ENCODE data around the gene GPR119.
"Not testable (repeated sequence)": the region's sequence is repeated elsewhere in the genome, so short reads cannot be mapped to it uniquely, and the experiment has no call there.

GPR119 gene

GRCh38 chrX:130395341-130395740 is 9.9 kb upstream of the GPR119 start:
- DNase-seq (ENCODE audit: insufficient read length): no peak
- no peak for FAIRE-seq
- TF ChIP-seq POLR2AphosphoS5 (IDR thresholded peaks at IDR 0.05; ENCODE audit: low read depth, low read length): no peak
- TF ChIP-seq TAF1 (IDR thresholded peaks at IDR 0.05; ENCODE audit: borderline replicate concordance, low read depth, low read length): no peak
- TF ChIP-seq POLR2A (IDR thresholded peaks at IDR 0.05; ENCODE audit: low read depth, low read length): no peak

GRCh38 chrX:130393451-130394074 is 8.1 kb upstream of the GPR119 start:
- no peak for FAIRE-seq
- TF ChIP-seq POLR2A (IDR thresholded peaks at IDR 0.05; ENCODE audit: low read depth, low read length) (no peak), TAF1 (IDR thresholded peaks at IDR 0.05; ENCODE audit: borderline replicate concordance, low read depth, low read length) (no peak), POLR2AphosphoS5 (IDR thresholded peaks at IDR 0.05; ENCODE audit: low read depth, low read length) (no peak)
- DNase-seq (ENCODE audit: insufficient read length): no peak

- DNase-seq (ENCODE audit: insufficient read length) (no peak), FAIRE-seq (no peak)
- no peak for TF ChIP-seq POLR2AphosphoS5 (IDR thresholded peaks at IDR 0.05; ENCODE audit: low read depth, low read length)
- no peak for TF ChIP-seq POLR2A (IDR thresholded peaks at IDR 0.05; ENCODE audit: low read depth, low read length)
- TF ChIP-seq TAF1 (IDR thresholded peaks at IDR 0.05; ENCODE audit: borderline replicate concordance, low read depth, low read length): no peak
Observed at GRCh38 chrX:130386408-130386808, 934 bp upstream of the GPR119 start.

- DNase-seq (ENCODE audit: insufficient read length) (no peak), FAIRE-seq (no peak)
- TF ChIP-seq POLR2AphosphoS5 (IDR thresholded peaks at IDR 0.05; ENCODE audit: low read depth, low read length): no peak
- TF ChIP-seq TAF1 (IDR thresholded peaks at IDR 0.05; ENCODE audit: borderline replicate concordance, low read depth, low read length): no peak
- TF ChIP-seq POLR2A (IDR thresholded peaks at IDR 0.05; ENCODE audit: low read depth, low read length): no peak
Observed at GRCh38 chrX:130378024-130378669, 7.3 kb downstream of the GPR119 start.

GRCh38 chrX:130376077-130376476 is 9.4 kb downstream of the GPR119 start:
- FAIRE-seq: no peak
- TF ChIP-seq POLR2A (IDR thresholded peaks at IDR 0.05; ENCODE audit: low read depth, low read length): no peak
- TF ChIP-seq POLR2AphosphoS5 (IDR thresholded peaks at IDR 0.05; ENCODE audit: low read depth, low read length): no peak
- TF ChIP-seq TAF1 (IDR thresholded peaks at IDR 0.05; ENCODE audit: borderline replicate concordance, low read depth, low read length): no peak
- no peak for DNase-seq (ENCODE audit: insufficient read length)

- FAIRE-seq; DNase-seq (ENCODE audit: insufficient read length): not testable (repeated sequence)
Observed at GRCh38 chrX:130352050-130352449, 33.4 kb downstream of the GPR119 start.

GRCh38 chrX:130351567-130351966 is 33.9 kb downstream of the GPR119 start:
- FAIRE-seq (no peak), DNase-seq (ENCODE audit: insufficient read length) (no peak)
- no peak for TF ChIP-seq POLR2A (IDR thresholded peaks at IDR 0.05; ENCODE audit: low read depth, low read length)
- no peak for TF ChIP-seq POLR2AphosphoS5 (IDR thresholded peaks at IDR 0.05; ENCODE audit: low read depth, low read length)
- no peak for TF ChIP-seq TAF1 (IDR thresholded peaks at IDR 0.05; ENCODE audit: borderline replicate concordance, low read depth, low read length)

GRCh38 chrX:130347321-130347720 is 38.2 kb downstream of the GPR119 start:
- DNase-seq (ENCODE audit: insufficient read length) (no peak), FAIRE-seq (no peak)
- no peak for TF ChIP-seq POLR2AphosphoS5 (IDR thresholded peaks at IDR 0.05; ENCODE audit: low read depth, low read length)
- no peak for TF ChIP-seq POLR2A (IDR thresholded peaks at IDR 0.05; ENCODE audit: low read depth, low read length)

- no peak for TF ChIP-seq POLR2A (IDR thresholded peaks at IDR 0.05; ENCODE audit: low read depth, low read length)
- no peak for TF ChIP-seq POLR2AphosphoS5 (IDR thresholded peaks at IDR 0.05; ENCODE audit: low read depth, low read length)
- TF ChIP-seq TAF1 (IDR thresholded peaks at IDR 0.05; ENCODE audit: borderline replicate concordance, low read depth, low read length): no peak
- no peak for FAIRE-seq
- DNase-seq (ENCODE audit: insufficient read length): no peak
Observed at GRCh38 chrX:130343411-130343810, 42.1 kb downstream of the GPR119 start.

- DNase-seq (ENCODE audit: insufficient read length) (no peak), FAIRE-seq (no peak)
- TF ChIP-seq TAF1 (IDR thresholded peaks at IDR 0.05; ENCODE audit: borderline replicate concordance, low read depth, low read length): no peak
- no peak for TF ChIP-seq POLR2A (IDR thresholded peaks at IDR 0.05; ENCODE audit: low read depth, low read length)
- TF ChIP-seq POLR2AphosphoS5 (IDR thresholded peaks at IDR 0.05; ENCODE audit: low read depth, low read length): no peak
Observed at GRCh38 chrX:130340271-130340670, 45.2 kb downstream of the GPR119 start.

- peak; percentile 44 for DNase-seq (ENCODE audit: insufficient read length)
- peak; percentile 92 for FAIRE-seq
- TF ChIP-seq POLR2A (IDR thresholded peaks at IDR 0.05; ENCODE audit: low read depth, low read length) (no peak; the same call in 1 of the 2 replicates), TAF1 (IDR thresholded peaks at IDR 0.05; ENCODE audit: borderline replicate concordance, low read depth, low read length) (0 out of 2 replicates have a peak, but pooled peaks have one; percentile 32)
Observed at GRCh38 chrX:130339408-130340222, 45.9 kb downstream of the GPR119 start, which contains the start of gene SLC25A14. Gene SLC25A14 (plus strand): TSS chrX:130339919. CDS start chrX:130340279, 360 bp downstream.

- FAIRE-seq; DNase-seq (ENCODE audit: insufficient read length): not testable (repeated sequence)
Observed at GRCh38 chrX:130338869-130339268, 46.6 kb downstream of the GPR119 start.

Data from GM12892 (cell line).